Stimulated activated CD8-positive, alpha-beta memory T cell treated with anti-CD3 and anti-CD28 coated beads, Interleukin-12 subunit alpha, Interleukin-12 subunit beta, amount 100 ng/mL, for 1 hour (primary cell): ENCODE results near the gene IQCF5.
"Not testable (repeated sequence)": the region's sequence is repeated elsewhere in the genome, so short reads cannot be mapped to it uniquely, and the experiment has no call there.

ENCODE experiments used
- DNase-seq: peaks from one replicate; pipeline ENCODE4 v3.0.0-alpha.2; 2020; ENCODE audit warnings: low read depth

The IQCF5 gene

GRCh38 chr3:51875501-51875900 lies at the start of gene IQCF5:
TSS of gene IQCF5 (minus strand) at chr3:51875601. CDS start at chr3:51875531, 70 bp downstream.
- DNase-seq = no peak

GRCh38 chr3:51921081-51921578 lies 45.7 kb upstream of the IQCF5 start:
- no peak for DNase-seq

- no peak for DNase-seq
These were observed 41.0 kb upstream of the IQCF5 start for GRCh38 chr3:51916418-51916817.

DNA sequence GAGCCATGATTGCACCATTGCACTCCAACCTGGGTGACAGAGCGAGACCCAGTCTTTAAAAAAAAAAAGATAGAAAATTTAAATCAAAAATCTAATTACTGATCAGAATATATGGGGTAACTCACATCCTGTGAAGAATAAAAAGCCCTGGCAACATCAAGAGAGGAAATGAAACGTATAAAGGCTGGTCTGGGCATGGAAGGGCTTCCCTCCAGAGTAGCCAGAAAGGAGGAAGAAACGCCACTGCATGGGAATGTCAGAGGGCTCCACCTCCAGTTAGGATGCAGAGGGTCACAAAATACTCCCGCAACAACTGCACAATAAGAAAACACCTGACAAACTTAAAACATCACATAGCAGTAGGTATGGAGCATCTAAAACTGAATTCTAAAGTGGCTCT lies 32.6 kb upstream of the IQCF5 start:
- no peak for DNase-seq

DNA sequence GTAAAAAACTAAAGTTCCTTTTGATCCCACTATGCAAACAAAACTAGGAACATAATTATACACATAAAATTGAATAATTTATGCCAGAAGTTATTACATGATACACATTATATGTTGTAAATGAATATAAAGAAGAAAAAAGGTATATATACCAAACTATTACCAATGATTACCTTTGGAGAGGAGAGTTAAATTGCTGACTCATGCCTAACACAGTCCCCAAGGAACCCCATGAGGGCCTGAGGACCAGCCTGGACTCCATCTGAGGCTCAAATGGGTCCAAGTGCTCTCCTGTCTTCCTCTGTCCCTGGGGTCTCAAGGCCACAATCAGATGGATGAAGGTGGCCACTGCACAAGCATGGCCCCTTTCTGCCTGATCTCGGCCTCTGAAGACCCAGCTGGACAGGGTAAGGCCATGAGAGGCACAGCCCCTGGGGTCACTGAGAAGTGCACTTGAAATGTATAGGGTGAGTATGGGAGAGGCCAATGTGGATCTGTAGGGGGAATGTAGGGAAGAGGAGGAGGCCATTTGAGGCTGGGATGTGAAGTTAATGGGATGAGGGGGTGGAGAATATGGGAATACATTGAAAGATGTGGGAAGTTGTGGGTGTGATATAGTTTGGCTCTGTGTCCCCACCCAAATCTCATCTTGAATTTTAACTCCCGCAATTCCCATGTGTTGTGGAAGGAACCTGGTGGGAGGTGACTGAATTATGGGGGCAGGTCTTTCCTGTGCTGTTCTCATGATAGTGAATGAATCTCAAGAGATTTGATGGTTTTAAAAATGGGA lies 28.8 kb upstream of the IQCF5 start:
- no peak for DNase-seq

DNA sequence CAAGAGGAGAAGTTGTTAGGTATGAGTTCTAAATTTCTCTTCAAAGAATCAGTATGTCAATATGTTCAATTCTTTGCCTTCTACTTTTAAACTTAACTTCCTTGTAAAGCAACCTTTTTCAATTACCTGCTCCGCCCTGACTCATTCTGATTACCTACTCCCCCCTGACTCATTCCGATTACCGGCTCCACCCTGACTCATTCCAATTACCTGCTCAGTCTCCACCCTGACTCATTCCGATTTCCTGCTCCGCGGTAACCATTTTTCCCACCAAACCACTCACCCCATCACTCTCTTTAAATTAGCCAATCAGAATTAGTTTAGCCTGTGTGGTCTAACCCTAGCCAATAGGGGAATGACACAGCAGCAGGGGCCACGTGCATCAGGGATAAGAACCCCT lies 27.0 kb upstream of the IQCF5 start:
- not testable (repeated sequence) for DNase-seq

DNA sequence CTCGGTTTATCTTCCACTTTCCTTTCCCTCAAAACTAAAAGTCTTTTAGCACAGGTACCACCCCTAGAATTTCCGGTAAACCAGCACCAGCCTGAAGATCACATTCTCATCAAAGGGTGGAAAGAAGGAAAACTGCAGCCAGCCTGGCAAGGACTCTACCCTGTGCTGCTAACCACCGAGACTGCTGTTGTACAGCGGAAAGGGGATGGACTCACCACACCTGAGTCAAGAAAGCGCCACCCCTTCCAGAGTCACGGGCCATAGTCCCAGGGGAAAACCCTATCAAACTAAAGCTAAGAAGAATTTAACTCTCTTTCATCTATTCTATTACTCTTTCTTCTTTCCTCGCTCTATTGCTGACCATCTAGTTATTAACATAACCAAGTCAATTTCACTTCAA lies 24.6 kb upstream of the IQCF5 start:
- not testable (repeated sequence) for DNase-seq

GRCh38 chr3:51897391-51897790 lies 22.0 kb upstream of the IQCF5 start:
- no peak for DNase-seq

DNA sequence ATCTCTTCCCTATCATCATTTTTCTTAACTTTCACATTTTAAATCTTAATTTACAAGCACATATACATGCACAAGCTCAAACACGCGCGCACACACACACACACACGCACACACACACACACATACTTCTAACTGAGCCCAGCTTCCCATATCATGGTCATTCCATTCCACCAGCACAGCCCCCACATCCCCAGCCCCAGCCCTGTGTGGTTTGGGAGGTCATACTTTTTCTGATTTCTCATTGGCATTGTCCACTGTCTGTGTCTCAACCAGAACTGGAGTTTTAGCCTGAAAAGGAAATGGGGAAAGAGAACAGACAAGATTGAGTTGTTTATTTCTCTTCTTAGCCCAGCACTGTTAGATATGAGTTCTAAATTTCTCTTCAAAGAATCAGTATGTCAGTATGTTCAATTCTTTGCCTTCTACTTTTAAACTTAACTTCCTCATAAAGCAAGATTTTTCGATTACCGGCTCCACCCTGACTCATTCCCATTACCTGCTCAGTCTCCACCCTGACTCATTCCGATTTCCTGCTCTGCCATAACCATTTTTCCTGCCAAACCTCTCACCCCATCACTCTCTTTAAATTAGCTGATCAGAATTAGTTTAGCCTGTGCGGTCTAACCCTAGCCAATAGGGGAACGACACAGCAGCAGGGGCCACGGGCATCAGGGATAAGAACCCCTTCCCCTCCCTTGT lies 21.4 kb upstream of the IQCF5 start:
- DNase-seq = no peak

DNA sequence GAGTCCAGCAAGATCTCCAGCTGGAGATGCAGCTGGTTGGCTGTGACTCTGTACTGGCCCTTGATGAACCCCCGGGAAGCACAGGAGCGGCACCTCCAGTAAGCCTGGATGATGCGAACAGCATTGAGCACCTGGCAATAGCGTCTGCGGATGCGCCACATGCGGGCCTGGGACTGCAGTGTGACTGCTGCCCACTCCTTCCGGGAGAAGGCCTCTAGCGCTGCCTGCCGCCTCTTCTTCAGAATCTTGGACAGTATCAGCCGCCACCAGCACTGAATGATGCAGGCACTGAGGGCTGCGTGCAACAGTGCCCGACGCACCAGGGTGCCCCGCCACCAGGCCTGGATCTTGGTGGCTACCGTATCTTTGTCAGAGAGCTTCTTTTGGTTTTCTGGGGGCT lies 19.5 kb upstream of the IQCF5 start:
- DNase-seq = no peak

- DNase-seq = no peak
These were observed 19.0 kb upstream of the IQCF5 start for GRCh38 chr3:51894391-51894790.

GRCh38 chr3:51891242-51892039 lies 16.0 kb upstream of the IQCF5 start:
- DNase-seq = no peak

DNA sequence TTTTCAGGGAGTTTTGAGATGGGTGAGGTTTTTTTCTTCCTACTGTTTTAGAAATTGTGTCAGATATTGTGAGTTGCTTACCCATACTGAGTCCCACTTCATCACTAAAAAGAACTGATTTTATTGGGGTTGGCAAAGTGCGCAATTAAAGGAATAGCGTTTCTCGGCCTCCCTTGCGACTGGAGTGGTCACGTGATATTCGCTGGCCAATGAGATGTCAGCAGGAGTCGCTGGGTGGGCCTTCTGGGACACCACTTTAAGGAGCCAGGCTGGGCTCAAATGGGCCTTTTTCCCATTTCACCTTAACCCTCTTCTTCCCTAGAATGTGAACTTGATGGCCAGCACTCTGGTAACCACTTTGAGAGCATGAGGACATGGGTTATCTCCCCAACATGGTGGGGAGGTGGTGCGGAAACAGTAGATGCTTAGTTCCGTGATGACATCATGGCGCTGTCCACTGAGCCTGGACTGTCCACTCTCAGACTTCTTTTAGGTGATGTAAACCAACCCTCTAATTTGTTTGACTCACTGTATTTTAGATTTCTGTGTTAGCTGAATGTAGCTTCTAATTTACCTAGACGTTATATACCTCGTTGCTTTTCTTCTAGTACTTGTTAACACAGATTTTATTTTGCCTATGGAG lies 13.2 kb upstream of the IQCF5 start:
- no peak for DNase-seq

- DNase-seq = no peak
These were observed 12.2 kb upstream of the IQCF5 start for GRCh38 chr3:51887620-51888019.

- DNase-seq = no peak
These were observed 11.0 kb upstream of the IQCF5 start for GRCh38 chr3:51886447-51886846.

DNA sequence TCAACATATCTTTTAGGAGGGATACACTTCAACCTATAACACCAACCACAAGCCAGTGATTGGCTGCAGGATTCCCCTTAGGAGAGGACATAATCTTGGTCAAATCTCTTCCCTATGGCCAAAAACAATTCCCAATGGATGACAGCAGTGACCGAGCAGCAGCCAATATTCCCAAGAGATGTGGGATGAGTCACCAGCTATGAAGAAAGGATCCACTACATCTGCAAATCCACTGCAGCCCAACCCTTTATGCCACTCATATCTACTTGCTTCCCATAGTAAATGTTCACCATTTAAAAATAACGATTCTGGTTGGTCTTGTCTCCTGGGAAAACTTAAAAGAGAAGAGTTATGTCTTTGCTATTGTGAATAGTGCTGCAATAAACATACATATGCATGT lies 4.5 kb upstream of the IQCF5 start:
- DNase-seq = no peak

GRCh38 chr3:51876186-51876585 lies 785 bp upstream of the IQCF5 start:
- no peak for DNase-seq

- DNase-seq = no peak
These were observed 512 bp downstream of the IQCF5 start for GRCh38 chr3:51874889-51875288.

- no peak for DNase-seq
These were observed 990 bp downstream of the IQCF5 start for GRCh38 chr3:51874411-51874810.

DNA sequence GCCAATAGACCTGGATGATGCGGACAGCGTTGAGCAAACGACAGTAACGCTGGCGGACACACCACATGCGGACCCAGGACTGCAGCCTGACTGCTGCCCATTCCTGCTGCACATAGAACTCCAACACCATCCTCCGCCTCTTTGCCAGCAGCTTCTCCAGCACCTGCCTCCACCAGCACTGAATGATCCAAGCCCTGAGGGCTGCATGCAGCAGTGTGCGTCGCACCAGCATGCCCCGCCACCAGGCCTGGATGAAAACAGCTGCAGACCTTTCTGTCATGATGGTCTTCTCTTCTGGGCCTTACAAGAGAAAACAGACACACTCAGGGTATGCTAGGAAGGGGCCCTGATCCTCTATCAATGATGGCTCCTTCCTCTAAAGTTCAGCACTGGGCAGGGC lies 1.5 kb downstream of the IQCF5 start:
- no peak for DNase-seq

DNA sequence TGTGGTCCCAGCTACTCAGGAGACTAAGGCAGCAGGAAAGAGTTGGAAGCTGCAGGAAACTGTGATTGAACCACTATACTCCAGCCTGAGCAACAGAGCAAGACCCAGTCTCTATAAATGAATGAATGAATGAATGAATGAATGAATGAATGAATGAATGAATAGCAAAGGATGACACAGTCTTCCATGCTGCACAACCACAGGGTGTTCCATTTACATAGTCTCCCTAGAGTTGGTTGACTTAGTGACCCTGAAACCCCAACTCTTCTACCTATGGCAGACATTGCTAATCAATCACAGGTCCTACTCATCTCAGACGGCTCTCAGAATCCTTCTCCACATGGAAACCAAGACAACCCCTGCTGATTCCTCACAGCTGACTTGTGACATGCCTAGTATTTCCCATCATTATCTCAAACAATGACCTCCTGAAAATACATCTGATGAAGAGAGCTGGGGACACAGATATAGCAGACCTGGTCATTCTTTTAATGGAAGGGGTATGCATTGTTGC lies 2.1 kb downstream of the IQCF5 start:
- no peak for DNase-seq

- no peak for DNase-seq
These were observed 6.1 kb downstream of the IQCF5 start for GRCh38 chr3:51869304-51869703.
